ENCODE data around the gene WWP2.
"Not testable (repeated sequence)": the region's sequence is repeated elsewhere in the genome, so short reads cannot be mapped to it uniquely, and the experiment has no call there.

WWP2 gene

GRCh38 chr16:69761983-69762813 is at the start of gene WWP2:
WWP2 (plus strand) TSS chr16:69762332; CDS start chr16:69787011, 24,679 bp downstream.
- peak; percentile 30 to 63 (median 52) for DNase-seq (ENCODE audit: low read depth in 3 of 3, low spot score in 1 of 3)

- DNase-seq (ENCODE audit: low read depth in 3 of 3, low spot score in 1 of 3): no peak
Measured at GRCh38 chr16:69712914-69713581, 49.1 kb upstream of the WWP2 start.

GRCh38 chr16:69717066-69717465 is 45.1 kb upstream of the WWP2 start:
- DNase-seq (ENCODE audit: low read depth in 3 of 3, low spot score in 1 of 3): no peak

GRCh38 chr16:69718111-69718764 is 43.9 kb upstream of the WWP2 start:
- no peak for DNase-seq (ENCODE audit: low read depth in 3 of 3, low spot score in 1 of 3)

- no peak for DNase-seq (ENCODE audit: low read depth in 3 of 3, low spot score in 1 of 3)
Measured at GRCh38 chr16:69720822-69721430, 41.2 kb upstream of the WWP2 start.

GRCh38 chr16:69721441-69721957 is 40.6 kb upstream of the WWP2 start:
- no peak for DNase-seq (ENCODE audit: low read depth in 3 of 3, low spot score in 1 of 3)

- no peak for DNase-seq (ENCODE audit: low read depth in 3 of 3, low spot score in 1 of 3)
Measured at GRCh38 chr16:69724414-69724873, 37.7 kb upstream of the WWP2 start.

GRCh38 chr16:69724981-69725479 is 37.1 kb upstream of the WWP2 start:
- DNase-seq (ENCODE audit: low read depth in 3 of 3, low spot score in 1 of 3): no peak

- DNase-seq (ENCODE audit: low read depth in 3 of 3, low spot score in 1 of 3): no peak
Measured at GRCh38 chr16:69725480-69726312, 36.4 kb upstream of the WWP2 start.

- DNase-seq (ENCODE audit: low read depth in 3 of 3, low spot score in 1 of 3): peak; percentile 53 to 75 (median 69)
Measured at GRCh38 chr16:69726313-69727060, 35.6 kb upstream of the WWP2 start, which contains the start of gene NQO1. NQO1 (minus strand) TSS chr16:69726560; CDS start chr16:69726439, 121 bp downstream.

- DNase-seq (ENCODE audit: low read depth in 3 of 3, low spot score in 1 of 3): no peak
Measured at GRCh38 chr16:69727916-69728270, 34.2 kb upstream of the WWP2 start.

- not testable (repeated sequence) for DNase-seq (ENCODE audit: low read depth in 3 of 3, low spot score in 1 of 3)
Measured at GRCh38 chr16:69729030-69729429, 33.1 kb upstream of the WWP2 start.

GRCh38 chr16:69731280-69731679 is 30.9 kb upstream of the WWP2 start:
- not testable (repeated sequence) for DNase-seq (ENCODE audit: low read depth in 3 of 3, low spot score in 1 of 3)

- no peak for DNase-seq (ENCODE audit: low read depth in 3 of 3, low spot score in 1 of 3)
Measured at GRCh38 chr16:69732101-69732500, 30.0 kb upstream of the WWP2 start.

- DNase-seq (ENCODE audit: low read depth in 3 of 3, low spot score in 1 of 3): no peak
Measured at GRCh38 chr16:69741519-69741918, 20.6 kb upstream of the WWP2 start.

GRCh38 chr16:69741951-69742904 is 19.9 kb upstream of the WWP2 start:
- DNase-seq (ENCODE audit: low read depth in 3 of 3, low spot score in 1 of 3): no peak

GRCh38 chr16:69744363-69745231 is 17.5 kb upstream of the WWP2 start:
- no peak for DNase-seq (ENCODE audit: low read depth in 3 of 3, low spot score in 1 of 3)
